A673 (cell line): ENCODE measurements around the gene TSPO. TPM values are rescaled to one million over a fixed set of nuclear protein-coding genes. Genes with fewer than 3 reads are reported as not detected.

ENCODE experiments used
- BruUV-seq: library from RNA; stranded (reverse); fragments of 400-500 nt; replicated peaks from 2 replicates; lab custom pipeline; 2021; lab: Mats Ljungman, UMichigan
- CTCF ChIA-PET: fragments of 300-600 bp; sonication (Branson Sonifier 250); formaldehyde crosslinking; loops from one replicate; lab custom pipeline; 2022; ENCODE audit warnings: antibody characterized with exemption; lab: Charles Lee
- POLR2A ChIA-PET: fragments of 300-600 bp; sonication (Branson Sonifier 250); formaldehyde crosslinking; loops from one replicate; lab custom pipeline; 2022; ENCODE audit warnings: antibody characterized with exemption; ENCODE audit not compliant: low non-redundant PET; lab: Charles Lee
- DNase-seq: peaks from one replicate; pipeline ENCODE4 v3.0.0-alpha.2; 2015; ENCODE audit warnings: low spot score
- H3K27ac ChIP-seq: fragments of 200-600 bp; sonication (generic); 2 replicates; pipeline ENCODE4 v1.5.1; 2016; ENCODE audit warnings: mixed run types, low read depth, mild to moderate bottlenecking, mixed read lengths, antibody characterized with exemption, low read length; ENCODE audit not compliant: poor library complexity, severe bottlenecking
- H3K27me3 ChIP-seq: fragments of 200-600 bp; sonication (generic); replicated peaks from 2 replicates; pipeline ENCODE4 v1.6.1; 2017; ENCODE audit warnings: mixed run types, low read depth, mild to moderate bottlenecking, mixed read lengths, antibody characterized with exemption, low read length; ENCODE audit not compliant: insufficient read depth, poor library complexity
- H3K36me3 ChIP-seq: fragments of 200-600 bp; sonication (generic); 2 replicates; pipeline ENCODE4 v1.6.1; 2016; ENCODE audit warnings: mixed run types, mild to moderate bottlenecking, mixed read lengths, antibody characterized with exemption, low read length; ENCODE audit not compliant: insufficient read depth, poor library complexity, severe bottlenecking
- H3K4me1 ChIP-seq: fragments of 200-600 bp; sonication (generic); 2 replicates; pipeline ENCODE4 v1.6.1; 2017; ENCODE audit warnings: mixed run types, mild to moderate bottlenecking, mixed read lengths, antibody characterized with exemption, low read length; ENCODE audit not compliant: insufficient read depth, poor library complexity, severe bottlenecking
- H3K4me3 ChIP-seq: fragments of 200-600 bp; sonication (generic); 2 replicates; pipeline ENCODE4 v1.5.1; 2016; ENCODE audit warnings: low read depth, mixed run types, mild to moderate bottlenecking, mixed read lengths, low read length; ENCODE audit not compliant: poor library complexity, severe bottlenecking
- H3K9me3 ChIP-seq: fragments of 200-600 bp; sonication (generic); 2 replicates; pipeline ENCODE4 v1.6.1; 2016; ENCODE audit warnings: mixed run types, low read depth, mild to moderate bottlenecking, mixed read lengths, antibody characterized with exemption, low read length; ENCODE audit not compliant: poor library complexity, severe bottlenecking
- CTCF ChIP-seq: fragments of 300-800, 200-600 bp; sonication (generic); conservative IDR thresholded peaks from 2 replicates; pipeline ENCODE4 v1.5.1; 2017; ENCODE audit warnings: low read depth, mild to moderate bottlenecking, antibody characterized with exemption, low read length, moderate library complexity, mixed read lengths
- EZH2 ChIP-seq: fragments of 200-600 bp; sonication (generic); IDR thresholded peaks from 2 replicates; pipeline ENCODE4 v1.6.1; 2017; ENCODE audit warnings: borderline replicate concordance, low read depth, mild to moderate bottlenecking, mixed read lengths, antibody characterized with exemption, low read length; ENCODE audit not compliant: poor library complexity, severe bottlenecking
- intact Hi-C: fragments of 100-400 bp; cut with micrococcal nuclease; formaldehyde crosslinking; loops from one replicate; pipeline ENCODE4 v1.10.0; 2022; ENCODE audit not compliant: unreplicated experiment
- total RNA-seq: library from RNA; stranded (reverse); gene quantifications from 2 replicates; pipeline ENCODE4 v1.2.3, GENCODE V29; 2021

Gene TSPO
- total RNA-seq, 1 experiment from 2014 or later: 105 TPM

- peaks cover 6% of the 10 kb centered on the region for H3K4me1 ChIP-seq
- no peak for TF ChIP-seq EZH2
- no peak for TF ChIP-seq CTCF
- intact Hi-C loops: no loop called here
- CTCF ChIA-PET: no interaction called here
- BruUV-seq: no TSS peak
- no peaks in the 10 kb centered on the region for H3K36me3 ChIP-seq
- POLR2A ChIA-PET: no interaction called here
- no peak overlapping the region for H3K27ac ChIP-seq
- no peak for DNase-seq
- H3K27me3 ChIP-seq: no peaks in the 10 kb centered on the region
- H3K4me3 ChIP-seq: no peak overlapping the region
- no peaks in the 10 kb centered on the region for H3K9me3 ChIP-seq
Observed at GRCh38 chr22:43126501-43127165, 24.7 kb upstream of the TSPO start.

GRCh38 chr22:43127166-43127908 is 24.0 kb upstream of the TSPO start:
- H3K4me3 ChIP-seq: no peak overlapping the region
- TF ChIP-seq EZH2 (no peak), CTCF (no peak)
- no TSS peak for BruUV-seq
- DNase-seq: no peak
- POLR2A ChIA-PET: no interaction called here
- intact Hi-C loops: no loop called here
- no peaks in the 10 kb centered on the region for H3K9me3 ChIP-seq
- CTCF ChIA-PET: no interaction called here
- H3K27me3 ChIP-seq: no peaks in the 10 kb centered on the region
- H3K36me3 ChIP-seq: no peaks in the 10 kb centered on the region
- H3K4me1 ChIP-seq: peaks cover 6% of the 10 kb centered on the region
- no peak overlapping the region for H3K27ac ChIP-seq

GRCh38 chr22:43128116-43128515 is 23.2 kb upstream of the TSPO start:
- BruUV-seq: no TSS peak
- no peak for DNase-seq
- CTCF ChIA-PET: no interaction called here
- no peak for TF ChIP-seq EZH2
- no peak for TF ChIP-seq CTCF
- Histone ChIP-seq H3K27ac (no peak overlapping the region), H3K4me3 (no peak overlapping the region), H3K27me3 (no peaks in the 10 kb centered on the region), H3K4me1 (peaks cover 6% of the 10 kb centered on the region), H3K36me3 (peaks cover 6% of the 10 kb centered on the region), H3K9me3 (no peaks in the 10 kb centered on the region)
- POLR2A ChIA-PET: no interaction called here
- intact Hi-C loops: no loop called here
